ENCODE results near the gene CNTN1. TPM values are rescaled to one million over a fixed set of nuclear protein-coding genes. Genes with fewer than 3 reads are reported as not detected.

The CNTN1 gene
- total and polyA plus RNA-seq, 10 of the 15 experiments (the other 5 are each of a cell fraction or from before 2014, with no cell fraction given): 0.06 to 0.14 TPM; not detected in 8

- Histone ChIP-seq H3K79me2 (ENCODE audit: control insufficient read depth, insufficient read depth, low read length) (no peaks in the 10 kb centered on the region), H3K4me2 (ENCODE audit: control insufficient read depth, insufficient read depth) (no peak overlapping the region), H3K9me3 (replicated peaks; ENCODE audit: control insufficient read depth, insufficient read depth, low read length) (no peaks in the 10 kb centered on the region), H3K27ac (ENCODE audit: control insufficient read depth, insufficient read depth) (no peak overlapping the region), H4K20me1 (ENCODE audit: control insufficient read depth, insufficient read depth) (no peaks in the 10 kb centered on the region), H3K4me1 (ENCODE audit: control insufficient read depth, insufficient read depth, low read length) (no peaks in the 10 kb centered on the region), H3K9ac (ENCODE audit: control insufficient read depth, insufficient read depth, low read length) (no peak overlapping the region), H2AFZ (ENCODE audit: control insufficient read depth, low read depth, low read length) (no peak overlapping the region), H3K27me3 (replicated peaks in 1 of 2; ENCODE audit: control insufficient read depth in 2 of 2, insufficient read depth in 2 of 2, low read length in 1 of 2) (no peaks in the 10 kb centered on the region), H3K4me3 (no peak overlapping the region), H3K36me3 (ENCODE audit: control insufficient read depth in 2 of 2, insufficient read depth in 2 of 2, low read length in 1 of 2) (no peaks in the 10 kb centered on the region)
- WGBS (ENCODE audit: insufficient coverage, insufficient replicate concordance, low lambda C conversion rate, missing lambda C conversion rate): 0% methylated on average over 1 of the region's 1 CpG
- DNase-seq (ENCODE audit: low read depth, low spot score) (no peak), ATAC-seq (no peak), FAIRE-seq (no peak)
- intact Hi-C loops (cut with micrococcal nuclease; ENCODE audit: unreplicated experiment): no loop called here
- in situ Hi-C loops (cut with MboI): no loop called here
- BruUV-seq (replicated peaks): no TSS peak
- POLR2A ChIA-PET: no interaction called here
- CTCF ChIA-PET: no interaction called here
- RAD21 ChIA-PET (ENCODE audit: unreplicated experiment): no interaction called here
- SMC1A ChIA-PET (ENCODE audit: uncharacterized antibody, unreplicated experiment): no interaction called here
- TF ChIP-seq E4F1 (IDR thresholded peaks at IDR 0.05; ENCODE audit: borderline replicate concordance, partially characterized antibody): no peak
- no peak for TF ChIP-seq KDM1A (IDR thresholded peaks at IDR 0.05; ENCODE audit: borderline replicate concordance)
- TF ChIP-seq CREB1 (IDR thresholded peaks at IDR 0.05; ENCODE audit: low read depth): no peak
- TF ChIP-seq ZBTB40 (IDR thresholded peaks at IDR 0.05; ENCODE audit: borderline replicate concordance): no peak
- no peak for TF ChIP-seq KAT2A (conservative IDR thresholded peaks at IDR 0.05; ENCODE audit: control insufficient read depth, low read depth, low read length)
- no peak for TF ChIP-seq ELK1 (IDR thresholded peaks at IDR 0.05; ENCODE audit: low read depth, low read length)
- no peak for TF ChIP-seq NRF1 (conservative IDR thresholded peaks at IDR 0.05; ENCODE audit: low read depth, low read length)
- TF ChIP-seq YY1 (IDR thresholded peaks at IDR 0.05; ENCODE audit: low read depth, low read length): no peak
- TF ChIP-seq FOXM1 (IDR thresholded peaks at IDR 0.05; ENCODE audit: low read depth, low read length): no peak
- no peak for TF ChIP-seq USF2 (IDR thresholded peaks at IDR 0.05; ENCODE audit: borderline replicate concordance, low read depth, low read length)
- no peak for TF ChIP-seq TCF3 (IDR thresholded peaks at IDR 0.05; ENCODE audit: borderline replicate concordance, insufficient read depth, low read depth, low read length)
- TF ChIP-seq ETV6 (conservative IDR thresholded peaks at IDR 0.05 in 1 of 2, IDR thresholded peaks at IDR 0.05 in 1 of 2; ENCODE audit: borderline replicate concordance in 1 of 2, low read depth in 1 of 2): no peak
- TF ChIP-seq SKIL (IDR thresholded peaks at IDR 0.05; ENCODE audit: low read depth, poor library complexity, severe bottlenecking): no peak
These were observed 300.4 kb downstream of the CNTN1 start for GRCh38 chr12:40992674-40993073.
